Pancreas (tissue), 10 donors: Measurements from ENCODE around the gene DDIAS. TPM values are rescaled to one million over a fixed set of nuclear protein-coding genes. Genes with fewer than 3 reads are reported as not detected.
A peak's percentile ranks its signal among the peaks of the same experiment; 100 is the strongest.
"Not testable (repeated sequence)": the region's sequence is repeated elsewhere in the genome, so short reads cannot be mapped to it uniquely, and the experiment has no call there.

Experiments
- ATAC-seq, 4 donors: fragments of 200-7000 bp; cut with Tn5 transposase; one replicate each; pipeline versions ENCODE4 v1.8.0 to v1.9.1; 2020; ENCODE audit warnings: mild to moderate bottlenecking in 4 of 4, moderate library complexity in 4 of 4
- DNase-seq, 6 donors: peaks; one replicate each; pipeline ENCODE4 v3.0.0-alpha.2; 2020
- FAIRE-seq: peaks from 2 replicates; lab custom pipeline; 2012; peaks lifted over from hg19 to GRCh38; lab: Jason Lieb, UNC
- H3K27ac ChIP-seq, 4 donors: fragments of 200-600 bp; sonication (generic); 1 replicate in 3 of 4; 2 replicates in 1 of 4; pipeline versions ENCODE4 v1.5.0 to v1.8.0; 2020
- H3K27me3 ChIP-seq, 4 donors: fragments of 200-600 bp; one replicate each; pipeline ENCODE4 v1.8.0; 2021
- H3K36me3 ChIP-seq, 3 donors: fragments of 200-600 bp; sonication (generic) in 1 of 3; one replicate each; pipeline versions ENCODE4 v1.5.0 to v1.8.0; 2020 to 2021
- H3K4me1 ChIP-seq, 3 donors: fragments of 200-600 bp; one replicate each; pipeline ENCODE4 v1.8.0; 2021
- H3K4me3 ChIP-seq, 4 donors: fragments of 200-600 bp; sonication (generic) in 2 of 4; one replicate each; pipeline versions ENCODE4 v1.5.0 to v1.8.0; 2020 to 2021
- H3K9me3 ChIP-seq, 4 donors: fragments of 200-600 bp; one replicate each; pipeline ENCODE4 v1.8.0; 2021
- CTCF ChIP-seq, 4 donors: fragments of 200-600 bp; sonication (generic) in 3 of 4; IDR thresholded peaks; one replicate each; pipeline versions ENCODE4 v1.5.0 to v1.8.0; 2021; ENCODE audit warnings: antibody characterized with exemption in 4 of 4
- WGBS, 2 donors: extraction: QIAGEN DNeasy Blood & Tissue Kit; methylation state at CpG; one replicate each; pipeline ENCODE4 v1.1.7; 2013; 5-methylcytosine and 5-hydroxymethylcytosine counted together
- intact Hi-C, 3 donors: fragments of 100-400 bp; cut with DNase I; formaldehyde crosslinking; loops; one replicate each; pipeline versions ENCODE4 v1.11.1 to v1.14.2; 2022
- polyA plus RNA-seq, 2 donors: library from polyadenylated mRNA; stranded (reverse); fragments of 200-250 nt; gene quantifications; one replicate each; pipeline ENCODE4 v1.2.3, GENCODE V29; 2013
- total RNA-seq, 6 donors: library from RNA; stranded (reverse); fragmentation: NEBNext Ultra II Directional in 4 of 6; extraction: Animal tissue kit (Norgen Biotek cat#: 25700) in 4 of 6; gene quantifications; one replicate each; pipeline versions ENCODE4 v1.2.1 to v1.2.4, GENCODE V29; 2021 to 2023
- donor health status: healthy with polysubstance abuse.
- donor health status: DM: no; HTN: no; CAD: no; lungs with moderate emphysema.
- donor health status: DM: no; HTN: no; CAD: no.
- donor health status: control.
- donor health status: control.
- donor health status: Bipolar disorder and iron deficiency.
- donor health status: DM: yes; HTN: yes; CAD: no.
- donor health status: DM: no; HTN: no; CAD: no.
- donor health status: DM: no; HTN: no; CAD: no.
- donor health status: DM: yes; HTN: yes; CAD: no.

DDIAS gene
- total and polyA plus RNA-seq, 8 donors: 0.11 to 0.89 (median 0.38) TPM; not detected in 1

DNA sequence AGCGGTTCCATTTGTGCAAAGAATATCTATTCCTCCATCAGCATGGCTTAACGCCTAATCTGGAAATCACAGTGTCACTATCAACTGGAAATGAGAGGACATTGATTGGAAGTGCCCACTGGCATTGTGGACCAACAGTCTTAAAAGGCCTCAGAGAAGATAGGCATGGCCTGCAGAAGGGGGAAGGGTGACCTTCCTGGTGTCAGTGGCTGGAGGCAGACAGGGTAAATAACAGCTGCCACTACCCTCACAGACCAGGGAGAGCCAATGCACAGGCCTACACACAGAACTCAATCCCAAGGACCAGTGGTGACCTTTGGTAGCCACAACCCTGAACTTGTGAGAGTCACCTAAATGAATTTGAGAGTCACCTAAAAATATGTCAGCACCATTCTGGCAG is 36.0 kb downstream of the DDIAS start:
- no peaks in the 10 kb centered on the region for H3K27me3 ChIP-seq
- WGBS, 2 donors: 92 to 96% methylated on average over 2 of the region's 2 CpGs
- no peak for FAIRE-seq

GRCh38 chr11:82939456-82939855 is 37.9 kb downstream of the DDIAS start:
- ATAC-seq (no peak), DNase-seq (no peak), FAIRE-seq (no peak)
- TF ChIP-seq CTCF (IDR thresholded peaks at IDR 0.05): no peak
- intact Hi-C loops: no loop called here
- Histone ChIP-seq H3K4me3 (no peak overlapping the region), H3K27ac (no peak overlapping the region), H3K27me3 (no peaks in the 10 kb centered on the region), H3K36me3 (no peaks in the 10 kb centered on the region), H3K9me3 (no peaks in the 10 kb centered on the region), H3K4me1 (no peaks in the 10 kb centered on the region)
- WGBS, 2 donors: 94 to 96% methylated on average over 2 of the region's 2 CpGs

More for the DNA sequence above, 36.0 kb downstream of the DDIAS start:
- DNase-seq (no peak), ATAC-seq (no peak)
- H3K4me1 ChIP-seq: no peaks in the 10 kb centered on the region
- no peaks in the 10 kb centered on the region for H3K36me3 ChIP-seq
- no peak overlapping the region for H3K27ac ChIP-seq
- H3K9me3 ChIP-seq: no peaks in the 10 kb centered on the region
- intact Hi-C loops: no loop called here
- H3K4me3 ChIP-seq: no peak overlapping the region
- no peak for TF ChIP-seq CTCF (IDR thresholded peaks at IDR 0.05)

- no peaks in the 10 kb centered on the region for H3K27me3 ChIP-seq
- H3K27ac ChIP-seq: no peak overlapping the region
- no peak for TF ChIP-seq CTCF (IDR thresholded peaks at IDR 0.05)
- H3K4me3 ChIP-seq: no peak overlapping the region
- WGBS, 2 donors: 97 to 100% methylated on average over 2 of the region's 2 CpGs
- ATAC-seq (no peak), FAIRE-seq (no peak), DNase-seq (peak in 1 of 6 donors; percentile 20)
- intact Hi-C loops: no loop called here
- no peaks in the 10 kb centered on the region for H3K9me3 ChIP-seq
- no peaks in the 10 kb centered on the region for H3K36me3 ChIP-seq
- no peaks in the 10 kb centered on the region for H3K4me1 ChIP-seq
Measured at GRCh38 chr11:82942376-82942775, 40.8 kb downstream of the DDIAS start.

DNA sequence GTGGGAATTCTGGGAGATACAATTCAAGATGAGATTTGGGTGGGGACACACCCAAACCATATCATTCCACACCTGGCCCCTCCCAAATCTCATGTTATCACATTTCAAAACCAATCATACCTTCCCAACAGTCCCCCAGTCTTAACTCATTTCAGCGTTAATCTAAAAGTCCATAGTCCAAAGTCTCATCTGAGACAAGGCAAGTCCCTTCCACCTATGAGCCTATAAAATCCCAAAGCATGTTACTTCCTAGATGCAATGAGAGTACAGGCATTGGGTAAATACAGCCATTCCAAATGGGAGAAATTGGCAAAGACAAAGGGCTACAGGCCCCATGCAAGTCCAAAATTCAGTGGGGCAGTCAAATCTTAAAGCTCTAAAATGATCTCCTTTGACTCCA is 41.9 kb downstream of the DDIAS start:
- intact Hi-C loops, H3K36me3 ChIP-seq, H3K4me3 ChIP-seq, H3K9me3 ChIP-seq, ATAC-seq, H3K27me3 ChIP-seq, H3K27ac ChIP-seq, FAIRE-seq, DNase-seq, H3K4me1 ChIP-seq: not testable (repeated sequence)
- WGBS, 2 donors: 37 to 42% methylated on average over 1 of the region's 1 CpG

DNA sequence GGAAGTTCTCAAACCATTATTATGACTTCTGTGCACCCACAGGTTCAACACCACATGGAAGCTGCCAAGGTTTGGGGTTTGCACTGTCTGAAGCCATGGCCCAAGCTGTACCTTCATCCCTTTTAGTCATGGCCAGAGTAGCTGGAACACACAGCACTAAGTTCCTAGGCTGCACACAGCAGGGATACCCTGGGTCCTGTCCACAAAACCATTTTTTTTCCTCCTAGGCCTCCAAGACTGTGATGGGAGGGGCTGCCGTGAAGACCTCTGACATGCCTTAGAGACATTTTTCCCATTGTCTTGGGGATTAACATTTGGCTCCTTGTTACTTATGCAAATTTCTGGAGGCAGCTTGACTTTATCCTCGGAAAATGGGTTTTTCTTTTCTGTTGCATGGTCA is 42.7 kb downstream of the DDIAS start:
- TF ChIP-seq CTCF (IDR thresholded peaks at IDR 0.05): no peak
- DNase-seq (no peak), ATAC-seq (no peak), FAIRE-seq (no peak)
- intact Hi-C loops: no loop called here
- Histone ChIP-seq H3K27ac (no peak overlapping the region), H3K9me3 (no peaks in the 10 kb centered on the region), H3K36me3 (no peaks in the 10 kb centered on the region), H3K4me3 (no peak overlapping the region), H3K4me1 (no peaks in the 10 kb centered on the region), H3K27me3 (no peaks in the 10 kb centered on the region)
- 82 to 87% methylated on average over 2 of the region's 2 CpGs for WGBS, 2 donors

DNA sequence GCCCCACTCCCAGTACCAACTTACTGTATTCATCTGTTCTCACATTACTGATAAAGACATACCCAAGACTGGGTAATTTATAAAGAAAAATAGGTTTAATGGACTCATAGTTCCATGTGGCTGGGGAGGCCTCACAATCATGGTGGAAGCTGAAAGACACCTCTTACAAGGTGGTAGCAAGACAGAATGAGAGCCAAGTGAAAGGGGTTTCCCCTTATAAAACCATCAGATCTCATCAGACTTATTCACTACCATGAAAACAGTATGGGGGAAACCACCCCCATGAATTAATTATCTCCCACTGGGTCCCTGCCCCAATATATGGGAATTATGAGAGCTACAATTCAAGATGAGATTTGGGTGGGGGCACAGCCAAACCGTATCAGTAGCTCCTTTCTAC is 43.5 kb downstream of the DDIAS start:
- H3K36me3 ChIP-seq, H3K4me3 ChIP-seq, H3K4me1 ChIP-seq, H3K27ac ChIP-seq, intact Hi-C loops, ATAC-seq, H3K9me3 ChIP-seq, FAIRE-seq, DNase-seq, H3K27me3 ChIP-seq: not testable (repeated sequence)
- 56 to 60% methylated on average over 1 of the region's 1 CpG for WGBS, 2 donors
